ENCODE measurements around the gene NOC4L. TPM values are rescaled to one million over a fixed set of nuclear protein-coding genes. Genes with fewer than 3 reads are reported as not detected.
"Not testable (repeated sequence)": the region's sequence is repeated elsewhere in the genome, so short reads cannot be mapped to it uniquely, and the experiment has no call there.

NOC4L gene
- total RNA-seq, 1 donor from 2014 or later: 6.2 TPM

GRCh38 chr12:132142679-132143335 is 1.4 kb upstream of the NOC4L start:
- no peak for DNase-seq

DNA sequence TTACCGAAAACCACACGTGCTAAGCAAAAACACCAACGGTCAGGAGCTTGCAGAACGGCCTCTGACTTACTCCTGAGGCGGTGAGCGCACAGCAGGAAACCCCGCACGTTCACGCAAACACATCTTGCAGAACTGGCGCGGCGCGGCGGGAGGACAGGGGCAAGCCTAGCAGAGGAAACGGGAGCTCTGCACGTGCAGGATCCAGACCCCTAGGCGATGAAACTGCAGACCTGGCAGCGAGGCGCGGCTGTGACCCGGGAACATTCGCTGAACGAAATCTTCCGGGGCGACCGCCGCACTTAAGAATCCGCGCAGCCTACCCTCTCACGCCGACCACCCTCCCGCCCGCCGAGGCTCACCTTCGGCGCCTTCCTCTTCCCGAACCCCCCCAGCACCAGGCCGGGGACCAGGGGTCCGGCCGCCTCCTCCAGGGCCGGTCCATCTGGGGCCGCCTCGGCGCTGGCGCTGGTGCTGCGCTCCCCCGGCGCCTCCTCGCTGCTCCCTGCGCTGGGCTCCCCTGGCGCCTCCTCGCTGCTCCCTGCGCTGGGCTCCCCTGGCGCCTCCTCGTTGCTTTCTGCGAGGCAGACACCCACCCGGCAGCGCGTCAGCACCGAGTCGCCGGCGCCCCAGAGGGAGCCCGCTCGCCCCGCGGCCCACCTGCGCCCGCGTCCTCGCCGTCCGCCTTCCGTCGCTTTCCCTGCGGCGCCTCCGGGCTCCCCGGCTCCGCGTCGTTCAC is 753 bp upstream of the NOC4L start:
- DNase-seq: no peak

GRCh38 chr12:132144810-132145168 is 532 bp downstream of the NOC4L start:
- DNase-seq: no peak

DNA sequence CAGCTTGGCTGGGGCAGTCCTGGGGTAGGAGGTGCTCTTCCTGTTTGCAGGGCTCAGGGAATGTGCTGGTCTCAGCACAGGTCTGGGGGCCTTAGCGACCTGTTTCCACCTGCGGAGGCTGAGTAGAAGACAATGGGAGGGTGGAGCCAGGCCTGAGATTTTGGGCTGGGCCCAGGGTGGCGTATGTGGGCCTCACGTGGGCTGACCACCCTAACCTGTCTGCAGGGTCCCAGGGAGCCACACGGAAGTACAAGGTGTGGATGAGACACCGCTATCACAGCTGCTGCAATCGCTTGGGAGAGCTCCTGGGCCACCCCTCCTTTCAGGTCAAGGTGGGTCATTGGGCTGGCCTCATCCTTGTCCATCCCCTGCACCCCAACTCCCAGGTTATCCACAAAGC is 1.1 kb downstream of the NOC4L start:
- no peak for DNase-seq

- DNase-seq: no peak
These were observed 1.8 kb downstream of the NOC4L start for GRCh38 chr12:132146098-132146497.

DNA sequence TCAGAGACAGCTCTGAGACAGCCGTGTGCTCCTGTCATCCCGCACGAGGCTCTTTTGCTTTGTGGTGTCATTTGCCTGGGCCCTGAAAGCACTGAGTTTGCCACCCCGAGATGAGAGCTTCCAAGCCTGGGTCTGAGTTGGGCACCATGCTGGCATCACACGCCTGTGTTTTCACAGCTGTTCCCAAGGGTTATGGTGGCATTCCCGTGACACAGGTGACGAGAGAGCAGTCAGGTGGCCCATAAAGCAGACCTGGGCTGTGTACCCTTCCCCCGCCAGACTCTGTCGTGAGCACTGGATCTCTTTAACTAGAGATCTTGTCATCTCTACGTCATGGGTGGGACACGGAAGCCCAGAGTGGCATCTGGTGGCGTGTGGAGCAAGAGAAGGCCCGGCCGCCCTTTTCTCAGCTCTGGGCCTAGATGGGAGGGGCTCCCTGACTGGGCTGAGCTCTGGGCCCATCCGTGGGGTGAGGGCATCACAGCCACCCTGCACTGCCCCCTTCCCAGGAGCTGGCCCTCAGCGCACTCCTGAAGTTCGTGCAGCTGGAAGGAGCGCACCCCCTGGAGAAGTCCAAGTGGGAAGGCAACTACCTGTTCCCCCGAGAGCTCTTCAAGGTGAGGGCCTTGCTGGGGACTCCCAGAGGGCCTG is 2.6 kb downstream of the NOC4L start:
- DNase-seq: no peak

GRCh38 chr12:132147423-132148367 is 3.4 kb downstream of the NOC4L start:
- DNase-seq: no peak

GRCh38 chr12:132148368-132149045 is 4.2 kb downstream of the NOC4L start:
- DNase-seq: no peak

DNA sequence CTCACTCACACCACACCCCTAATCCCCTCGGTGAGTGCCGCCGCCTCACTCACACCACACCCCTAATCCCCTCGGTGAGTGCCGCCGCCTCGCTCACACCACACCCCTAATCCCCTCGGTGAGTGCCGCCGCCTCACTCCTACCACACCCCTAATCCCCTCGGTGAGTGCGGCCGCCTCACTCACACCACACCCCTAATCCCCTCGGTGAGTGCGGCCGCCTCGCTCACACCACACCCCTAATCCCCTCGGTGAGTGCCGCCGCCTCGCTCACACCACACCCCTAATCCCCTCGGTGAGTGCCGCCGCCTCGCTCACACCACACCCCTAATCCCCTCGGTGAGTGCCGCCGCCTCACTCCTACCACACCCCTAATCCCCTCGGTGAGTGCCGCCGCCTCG is 5.3 kb downstream of the NOC4L start:
- DNase-seq: not testable (repeated sequence)

DNA sequence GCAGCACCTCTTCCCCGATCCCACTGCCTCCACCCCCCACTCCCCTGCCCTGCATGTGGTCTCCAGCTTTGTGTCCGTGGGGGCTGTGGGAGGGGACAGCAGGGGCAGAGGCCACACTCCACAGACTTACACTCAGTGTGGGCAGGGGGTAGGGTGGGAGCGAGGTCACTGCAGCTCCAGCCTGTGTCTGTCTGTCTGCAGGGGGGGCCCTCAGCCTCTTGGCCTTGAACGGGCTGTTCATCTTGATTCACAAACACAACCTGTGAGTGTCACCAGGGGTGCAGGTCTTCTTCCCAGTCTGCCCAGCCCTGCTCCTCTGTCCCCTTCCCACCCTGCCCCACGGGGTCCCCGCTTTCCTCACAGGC is 6.5 kb downstream of the NOC4L start:
- no peak for DNase-seq

DNA sequence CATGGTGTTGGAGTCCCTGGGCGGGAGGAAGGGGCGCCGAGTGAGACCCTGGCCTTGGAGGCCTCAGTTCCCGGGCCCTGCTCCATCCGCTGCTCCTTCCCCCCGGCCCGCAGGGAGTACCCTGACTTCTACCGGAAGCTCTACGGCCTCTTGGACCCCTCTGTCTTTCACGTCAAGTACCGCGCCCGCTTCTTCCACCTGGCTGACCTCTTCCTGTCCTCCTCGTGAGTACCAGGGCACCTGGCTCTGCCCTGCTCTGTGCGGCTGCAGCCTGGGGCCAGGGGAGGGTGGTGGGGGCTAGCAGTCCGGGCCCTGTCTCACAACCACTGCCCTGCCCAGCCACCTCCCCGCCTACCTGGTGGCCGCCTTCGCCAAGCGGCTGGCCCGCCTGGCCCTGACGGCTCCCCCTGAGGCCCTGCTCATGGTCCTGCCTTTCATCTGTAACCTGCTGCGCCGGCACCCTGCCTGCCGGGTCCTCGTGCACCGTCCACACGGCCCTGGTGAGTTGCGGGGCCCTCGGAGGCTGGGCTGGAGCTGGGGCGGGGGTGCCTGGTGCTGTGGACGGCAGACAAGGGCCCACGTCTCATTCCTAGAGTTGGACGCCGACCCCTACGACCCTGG is 7.0 kb downstream of the NOC4L start:
- no peak for DNase-seq

DNA sequence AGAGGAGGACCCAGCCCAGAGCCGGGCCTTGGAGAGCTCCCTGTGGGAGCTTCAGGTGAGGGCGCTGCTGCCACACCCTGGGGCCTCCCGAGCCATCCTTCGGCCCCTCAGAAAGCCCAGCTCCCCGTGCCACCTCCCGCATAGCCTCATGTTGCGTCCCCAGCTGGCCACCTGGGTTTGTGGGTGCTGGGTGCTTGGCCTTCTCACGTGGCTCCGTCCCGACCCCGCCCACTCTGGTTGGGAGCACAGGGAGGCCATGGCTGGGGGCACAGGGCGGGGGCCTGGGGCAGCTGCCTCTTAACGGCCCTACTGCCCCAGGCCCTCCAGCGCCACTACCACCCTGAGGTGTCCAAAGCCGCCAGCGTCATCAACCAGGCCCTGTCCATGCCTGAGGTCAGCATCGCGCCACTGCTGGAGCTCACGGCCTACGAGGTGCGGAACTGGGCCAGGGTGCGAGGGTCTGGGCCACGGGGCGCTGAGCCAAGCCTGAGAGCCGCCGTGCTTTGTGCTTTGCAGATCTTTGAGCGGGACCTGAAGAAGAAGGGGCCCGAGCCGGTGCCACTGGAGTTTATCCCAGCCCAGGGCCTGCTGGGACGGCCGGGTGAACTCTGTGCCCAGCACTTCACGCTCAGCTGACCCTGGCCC is 7.6 kb downstream of the NOC4L start:
- DNase-seq: no peak

GRCh38 chr12:132152411-132152821 is 8.2 kb downstream of the NOC4L start:
- no peak for DNase-seq

- no peak for DNase-seq
These were observed 8.7 kb downstream of the NOC4L start for GRCh38 chr12:132152953-132153352.

GRCh38 chr12:132153501-132154340 is 9.5 kb downstream of the NOC4L start:
- no peak for DNase-seq

- no peak for DNase-seq
These were observed 10.1 kb downstream of the NOC4L start for GRCh38 chr12:132154341-132154761.

- DNase-seq: no peak
These were observed 10.9 kb downstream of the NOC4L start for GRCh38 chr12:132154941-132155770.

DNA sequence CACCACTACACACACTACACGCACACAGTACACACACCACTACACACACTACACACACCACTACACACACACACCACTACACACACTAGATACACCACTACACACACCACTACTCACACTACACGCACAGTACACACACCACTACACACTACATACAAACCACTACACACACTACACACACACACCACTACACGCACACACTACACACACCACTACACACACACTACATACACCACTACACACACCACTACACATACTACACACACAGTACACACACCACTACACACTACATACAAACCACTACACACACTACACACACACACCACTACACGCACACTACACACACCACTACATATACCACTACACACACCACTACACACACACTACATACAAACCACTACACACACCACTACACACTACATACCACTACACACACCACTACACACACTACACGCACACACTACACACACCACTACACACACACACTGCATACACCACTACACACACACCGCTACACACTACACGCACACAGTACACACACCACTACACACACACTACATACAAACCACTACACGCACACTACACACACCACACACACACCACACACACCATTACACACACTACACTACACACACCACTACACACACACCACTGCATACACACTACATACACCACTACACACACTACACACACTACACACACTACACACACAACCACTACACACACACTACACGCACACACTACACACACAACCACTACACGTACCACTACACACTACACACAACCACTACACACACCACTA is 11.7 kb downstream of the NOC4L start:
- DNase-seq: no peak

Data from occipital lobe (tissue), 2 donors.